Activated CD4-positive, alpha-beta T cell treated with anti-CD3 and anti-CD28 coated beads for 48 hours (primary cell): Measurements from ENCODE around the gene GSDME.
A peak's percentile ranks its signal among the peaks of the same experiment; 100 is the strongest.

Experiments
- DNase-seq: peaks from one replicate; pipeline ENCODE4 v3.0.0-alpha.2; 2020

The GSDME gene

DNA sequence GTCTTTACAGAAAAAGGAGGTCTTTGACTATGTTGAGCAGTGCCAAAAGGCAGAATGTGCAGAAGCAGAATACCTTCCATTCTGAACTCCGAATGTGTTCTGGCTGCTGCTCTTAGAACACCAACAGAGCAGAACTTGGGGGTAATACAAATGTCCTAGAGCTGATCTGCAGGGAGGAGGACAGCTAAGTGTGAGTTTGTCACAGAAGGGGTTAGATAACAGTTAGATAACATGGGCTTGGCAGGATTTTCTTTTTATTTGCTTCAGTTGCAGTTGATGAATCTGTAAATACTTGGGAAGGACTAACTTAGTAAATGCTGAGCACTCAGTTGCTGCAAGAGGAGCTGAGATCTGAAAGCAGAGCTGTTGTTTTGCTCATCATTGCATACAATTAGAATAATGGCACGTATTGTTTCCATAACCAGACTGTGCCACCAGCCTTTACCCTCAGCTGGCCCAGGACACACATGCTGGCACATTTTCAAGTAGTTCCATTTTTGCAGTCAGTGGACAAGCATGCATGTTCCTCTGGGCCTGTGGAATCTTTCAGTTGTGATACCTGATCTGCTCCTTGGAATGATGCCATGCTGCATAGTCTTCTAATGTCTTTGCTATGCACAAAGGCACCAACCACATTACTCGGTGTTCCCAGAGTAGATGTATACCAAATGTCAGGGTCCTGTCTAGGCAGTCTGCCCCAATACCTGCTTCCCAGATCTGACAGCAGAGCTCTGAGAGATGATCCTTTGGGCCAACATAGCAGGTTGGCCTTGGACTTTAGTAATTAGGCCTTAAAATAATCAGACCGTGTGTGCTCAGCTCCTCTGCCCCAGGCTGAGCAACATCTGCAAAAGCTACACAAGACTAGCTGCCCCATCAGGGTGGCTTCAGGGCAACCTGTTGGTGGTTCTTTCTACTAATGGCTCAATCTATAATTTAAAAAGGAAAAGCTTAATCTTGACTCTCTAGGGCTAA, 55.7 kb downstream of the GSDME start:
- DNase-seq = no peak

- DNase-seq = no peak
These were observed 56.6 kb downstream of the GSDME start for GRCh38 chr7:24700521-24701260.

DNA sequence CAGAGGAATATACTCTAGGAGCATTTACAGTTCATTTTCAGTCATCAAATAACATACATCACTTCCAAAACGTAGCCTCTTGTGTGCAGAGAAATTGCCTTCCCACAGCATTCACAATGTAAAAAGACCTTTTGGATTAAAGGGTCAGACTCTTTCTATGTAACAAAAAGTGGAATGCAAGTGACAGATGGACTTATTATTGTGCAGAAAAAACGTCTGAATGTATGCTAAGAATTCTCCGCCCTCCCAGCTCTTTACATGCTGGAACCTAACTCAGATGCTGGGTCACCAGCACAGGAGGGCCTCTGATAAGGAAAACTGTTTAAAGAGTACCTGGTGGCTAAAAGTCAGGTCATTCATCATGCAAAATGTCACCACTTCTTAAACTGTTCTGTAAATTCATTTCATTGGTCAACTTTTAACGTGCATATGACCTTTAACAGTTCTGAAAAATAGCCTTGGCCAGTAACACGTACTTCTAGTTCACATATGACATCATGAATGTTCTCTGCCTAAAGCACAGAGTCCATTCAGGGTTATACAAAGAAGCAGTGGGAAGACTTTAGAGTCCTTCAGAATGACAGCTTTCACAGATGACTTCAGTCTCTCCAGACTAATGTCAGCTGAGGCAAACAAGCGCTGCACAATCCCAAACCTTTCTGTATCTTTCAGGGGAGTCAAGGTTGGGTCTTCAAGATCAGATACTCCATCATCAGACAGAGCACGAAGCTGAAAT, 58.6 kb downstream of the GSDME start:
- no peak for DNase-seq

DNA sequence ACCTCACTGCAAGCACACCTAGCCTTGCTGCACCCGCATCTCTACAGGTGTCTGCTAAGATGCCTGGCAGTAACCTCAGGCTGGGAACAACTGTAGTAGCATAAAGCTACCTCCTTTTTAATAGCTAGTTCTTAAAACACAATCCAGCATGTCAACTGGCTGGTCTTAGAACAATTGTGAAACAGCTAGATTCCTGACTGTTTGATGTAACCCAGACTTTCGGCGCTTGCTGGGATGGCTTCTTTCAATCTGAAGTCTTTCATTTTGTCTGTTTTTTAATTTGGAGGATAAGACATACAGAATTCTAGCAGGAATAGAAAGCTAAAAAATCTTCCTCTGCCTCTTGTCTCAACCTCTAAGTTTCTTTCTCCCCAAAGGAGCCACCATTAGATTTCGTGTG, 59.8 kb downstream of the GSDME start:
- DNase-seq = no peak

DNA sequence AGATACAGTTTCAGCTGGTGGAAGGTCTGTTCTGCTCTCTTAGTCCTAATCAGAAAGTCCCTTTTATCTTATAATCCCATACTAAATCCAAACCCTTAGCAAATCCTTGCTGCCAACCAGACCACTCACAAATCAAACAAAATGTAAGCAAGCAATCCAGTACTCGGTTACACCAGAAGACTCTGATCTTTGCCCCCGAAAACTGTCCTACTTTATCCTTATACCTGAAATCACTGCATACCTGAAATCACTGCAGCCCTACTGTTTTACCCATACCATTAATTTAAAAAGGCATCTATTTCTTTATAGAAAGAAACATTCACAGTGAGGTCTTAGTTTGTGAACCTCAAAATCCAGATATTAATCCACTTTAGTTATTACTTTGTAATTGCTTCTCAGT, 64.7 kb downstream of the GSDME start:
- no peak for DNase-seq

- DNase-seq = no peak
These were observed 67.0 kb downstream of the GSDME start for GRCh38 chr7:24690251-24690650.

GRCh38 chr7:24685708-24686107, 71.6 kb downstream of the GSDME start:
- DNase-seq = no peak

GRCh38 chr7:24670782-24671181, 86.5 kb downstream of the GSDME start:
- no peak for DNase-seq

DNA sequence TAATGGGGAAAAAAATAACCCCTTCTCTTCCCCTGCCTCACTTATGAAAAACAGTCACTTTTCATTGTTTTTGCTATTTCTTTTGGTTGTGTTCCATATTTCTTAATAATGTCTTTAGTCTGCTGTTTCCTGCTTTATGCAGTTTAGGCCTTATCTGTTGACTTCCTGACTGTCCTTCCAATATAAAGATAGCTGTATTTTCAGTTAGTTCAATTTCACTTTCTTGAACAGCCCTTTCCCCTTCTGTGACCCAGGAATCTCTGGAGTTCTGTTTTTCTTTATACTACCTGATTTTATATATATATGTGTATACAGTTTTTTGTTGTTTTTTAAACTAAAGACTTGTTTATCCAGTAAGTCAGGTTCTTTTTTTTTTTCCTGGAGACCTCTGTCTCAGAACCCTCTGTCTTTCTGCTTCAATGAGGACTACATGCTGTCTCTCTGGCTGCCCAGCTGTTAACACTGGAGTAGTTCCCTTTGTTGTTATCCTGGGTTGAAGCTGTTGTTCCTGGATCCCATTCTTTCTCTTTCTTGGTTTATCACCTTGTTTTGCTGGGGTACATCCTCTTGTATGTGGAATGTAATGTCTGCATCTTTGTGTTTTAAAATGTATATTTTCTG, 87.2 kb downstream of the GSDME start:
- DNase-seq = no peak

- DNase-seq = no peak
These were observed 88.2 kb downstream of the GSDME start for GRCh38 chr7:24668927-24669635.

DNA sequence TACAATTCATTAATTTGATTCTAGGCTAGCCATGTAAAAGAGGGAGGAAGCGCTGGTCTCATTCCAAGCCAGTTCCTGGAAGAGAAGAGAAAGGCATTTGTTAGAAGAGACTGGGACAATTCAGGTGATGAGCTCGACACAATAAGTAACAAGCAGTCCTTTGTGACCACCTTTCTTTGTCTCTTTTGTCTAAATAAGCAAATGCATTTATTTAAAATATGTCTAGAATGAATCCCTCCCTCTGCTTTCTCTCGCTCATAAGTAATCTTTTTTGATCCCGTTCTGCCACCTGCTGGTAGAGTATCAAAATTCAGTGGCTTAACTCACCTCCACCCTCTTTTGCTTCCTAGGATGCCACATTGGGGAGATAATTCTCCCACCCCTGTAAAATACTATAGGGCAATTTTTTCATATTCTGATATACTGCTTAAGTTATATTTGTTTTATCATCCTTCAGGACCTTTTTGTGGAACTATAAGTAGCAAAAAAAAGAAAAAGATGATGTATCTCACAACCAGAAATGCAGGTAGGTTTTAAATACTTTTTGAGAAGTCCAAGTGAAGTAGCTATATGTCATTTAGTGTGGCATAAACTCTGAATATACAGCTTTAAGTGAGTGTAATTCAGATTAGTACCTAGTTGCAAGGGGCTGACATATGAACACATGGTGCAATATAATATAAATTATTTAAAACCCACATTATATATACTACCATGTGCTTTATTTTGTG, 91.5 kb downstream of the GSDME start:
- peak; percentile 53 for DNase-seq

GRCh38 chr7:24660546-24660945, 96.7 kb downstream of the GSDME start:
- DNase-seq = no peak

GRCh38 chr7:24659505-24659904, 97.8 kb downstream of the GSDME start:
- no peak for DNase-seq

- DNase-seq = no peak
These were observed 99.3 kb downstream of the GSDME start for GRCh38 chr7:24657980-24658379.

- no peak for DNase-seq
These were observed 100.7 kb downstream of the GSDME start for GRCh38 chr7:24656608-24657007.

- no peak for DNase-seq
These were observed 103.0 kb downstream of the GSDME start for GRCh38 chr7:24654305-24654704.

GRCh38 chr7:24653316-24654085, 103.8 kb downstream of the GSDME start:
- no peak for DNase-seq

GRCh38 chr7:24652251-24652939, 104.9 kb downstream of the GSDME start:
- DNase-seq = no peak
